Stimulated activated effector memory CD8-positive, alpha-beta T cell treated with anti-CD3 and anti-CD28 coated beads, Interleukin-12 subunit alpha, Interleukin-12 subunit beta, amount 100 ng/mL, for 72 hours (primary cell): ENCODE results near the gene LYPD8.
A peak's percentile ranks its signal among the peaks of the same experiment; 100 is the strongest.
"Not testable (repeated sequence)": the region's sequence is repeated elsewhere in the genome, so short reads cannot be mapped to it uniquely, and the experiment has no call there.

ENCODE experiments used
- ATAC-seq: fragments of 150-1000 bp; cut with Tn5 transposase; 2 replicates; pipeline ENCODE4 v1.10.0; 2021
- DNase-seq, 2 donors: peaks; one replicate each; pipeline ENCODE4 v3.0.0; 2021 to 2022; ENCODE audit warnings: low spot score in 2 of 2
- H3K27ac Mint-ChIP-seq: one replicate; pipeline ENCODE4 v1.8.0; 2022; ENCODE audit warnings: mild to moderate bottlenecking, mixed read lengths
- H3K36me3 Mint-ChIP-seq: one replicate; pipeline ENCODE4 v1.8.0; 2022; ENCODE audit warnings: mild to moderate bottlenecking, mixed read lengths
- H3K4me1 Mint-ChIP-seq: one replicate; pipeline ENCODE4 v1.8.0; 2022; ENCODE audit warnings: mixed read lengths
- H3K4me3 Mint-ChIP-seq: one replicate; pipeline ENCODE4 v1.8.0; 2022; ENCODE audit warnings: mild to moderate bottlenecking, mixed read lengths
- H3K9me3 Mint-ChIP-seq: one replicate; pipeline ENCODE4 v1.8.0; 2022; ENCODE audit warnings: mixed read lengths

LYPD8 gene, protein sequence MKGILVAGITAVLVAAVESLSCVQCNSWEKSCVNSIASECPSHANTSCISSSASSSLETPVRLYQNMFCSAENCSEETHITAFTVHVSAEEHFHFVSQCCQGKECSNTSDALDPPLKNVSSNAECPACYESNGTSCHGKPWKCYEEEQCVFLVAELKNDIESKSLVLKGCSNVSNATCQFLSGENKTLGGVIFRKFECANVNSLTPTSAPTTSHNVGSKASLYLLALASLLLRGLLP

GRCh38 chr1:248755517-248755916, at the start of gene LYPD8:
TSS of gene LYPD8 (minus strand) at chr1:248755759. CDS start at chr1:248751081, 4,678 bp downstream.
- no peak within 1 kb of the TSS for H3K4me3 Mint-ChIP-seq
- no peak for DNase-seq
- H3K9me3 Mint-ChIP-seq: no peaks in the 10 kb centered on the region
- no peak for ATAC-seq
- H3K27ac Mint-ChIP-seq: no peak within 1 kb of the TSS
- H3K36me3 Mint-ChIP-seq: no peaks in the 10 kb centered on the region
- no peaks in the 10 kb centered on the region for H3K4me1 Mint-ChIP-seq

GRCh38 chr1:248804771-248805681, 49.5 kb upstream of the LYPD8 start:
- no peak overlapping the region for H3K27ac Mint-ChIP-seq
- ATAC-seq: peak; percentile 36
- H3K4me3 Mint-ChIP-seq: no peak overlapping the region
- peaks cover under 1% of the 10 kb centered on the region for H3K36me3 Mint-ChIP-seq
- no peaks in the 10 kb centered on the region for H3K9me3 Mint-ChIP-seq
- peaks cover 12% of the 10 kb centered on the region for H3K4me1 Mint-ChIP-seq
- no peak for DNase-seq

DNA sequence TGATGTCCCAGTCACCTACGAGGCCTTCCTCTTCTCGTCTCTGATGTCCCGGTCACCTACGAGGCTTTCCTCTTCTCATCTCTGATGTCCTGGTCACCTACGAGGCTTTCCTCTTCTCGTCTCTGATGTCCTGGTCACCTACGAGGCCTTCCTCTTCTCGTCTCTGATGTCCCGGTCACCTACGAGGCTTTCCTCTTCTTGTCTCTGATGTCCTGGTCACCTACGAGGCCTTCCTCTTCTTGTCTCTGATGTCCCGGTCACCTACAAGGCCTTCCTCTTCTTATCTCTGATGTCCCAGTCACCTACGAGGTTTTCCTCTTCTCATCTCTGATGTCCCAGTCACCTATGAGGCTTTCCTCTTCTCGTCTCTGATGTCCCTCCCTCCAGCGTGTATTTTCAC, 47.9 kb upstream of the LYPD8 start:
- H3K36me3 Mint-ChIP-seq, H3K4me1 Mint-ChIP-seq, H3K4me3 Mint-ChIP-seq, ATAC-seq, H3K9me3 Mint-ChIP-seq, DNase-seq, H3K27ac Mint-ChIP-seq: not testable (repeated sequence)

- no peaks in the 10 kb centered on the region for H3K36me3 Mint-ChIP-seq
- DNase-seq: no peak
- ATAC-seq: no peak
- H3K9me3 Mint-ChIP-seq: no peaks in the 10 kb centered on the region
- no peak overlapping the region for H3K4me3 Mint-ChIP-seq
- no peak overlapping the region for H3K27ac Mint-ChIP-seq
- peaks cover 7% of the 10 kb centered on the region for H3K4me1 Mint-ChIP-seq
Measured at GRCh38 chr1:248802454-248802853, 46.9 kb upstream of the LYPD8 start.

- Mint-ChIP-seq H3K4me3 (no peak overlapping the region), H3K36me3 (no peaks in the 10 kb centered on the region), H3K27ac (no peak overlapping the region), H3K4me1 (peaks cover 6% of the 10 kb centered on the region), H3K9me3 (no peaks in the 10 kb centered on the region)
- ATAC-seq (no peak), DNase-seq (no peak)
Measured at GRCh38 chr1:248800459-248800858, 44.9 kb upstream of the LYPD8 start.

- no peak for DNase-seq
- Mint-ChIP-seq H3K36me3 (no peaks in the 10 kb centered on the region), H3K27ac (no peak overlapping the region)
Measured at GRCh38 chr1:248798791-248799190, 43.2 kb upstream of the LYPD8 start.

GRCh38 chr1:248794663-248795062, 39.1 kb upstream of the LYPD8 start:
- H3K27ac Mint-ChIP-seq, H3K9me3 Mint-ChIP-seq, H3K4me1 Mint-ChIP-seq, H3K36me3 Mint-ChIP-seq, H3K4me3 Mint-ChIP-seq, DNase-seq, ATAC-seq: not testable (repeated sequence)

More at GRCh38 chr1:248798791-248799190, 43.2 kb upstream of the LYPD8 start:
- H3K9me3 Mint-ChIP-seq: peaks cover 6% of the 10 kb centered on the region
- no peak overlapping the region for H3K4me3 Mint-ChIP-seq
- H3K4me1 Mint-ChIP-seq: peaks cover 2% of the 10 kb centered on the region
- no peak for ATAC-seq

DNA sequence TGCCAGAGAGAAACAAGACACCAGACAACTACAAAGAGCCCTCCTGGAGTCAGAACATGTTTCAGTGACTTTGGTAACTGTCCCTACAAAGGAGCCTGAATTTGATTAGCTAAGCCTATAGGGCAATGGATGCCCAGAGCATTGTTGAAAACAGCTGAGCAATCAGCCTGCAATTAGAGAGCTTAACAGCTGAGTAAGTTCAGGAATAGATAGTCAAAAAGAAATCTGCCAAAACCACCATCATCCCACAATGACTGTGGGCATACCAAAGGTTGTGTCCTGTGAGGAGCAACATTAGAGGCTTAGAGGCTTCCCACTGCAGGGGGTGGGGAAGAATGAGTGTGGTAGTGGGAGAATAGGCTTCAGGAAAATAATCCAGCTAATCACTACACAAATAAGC, 38.0 kb upstream of the LYPD8 start:
- Mint-ChIP-seq H3K36me3 (no peaks in the 10 kb centered on the region), H3K9me3 (peaks cover 7% of the 10 kb centered on the region), H3K4me3 (no peak overlapping the region), H3K27ac (no peak overlapping the region), H3K4me1 (peaks cover 4% of the 10 kb centered on the region)
- ATAC-seq (peak; percentile 94), DNase-seq (peak in 1 of 2 donors; percentile 65)

DNA sequence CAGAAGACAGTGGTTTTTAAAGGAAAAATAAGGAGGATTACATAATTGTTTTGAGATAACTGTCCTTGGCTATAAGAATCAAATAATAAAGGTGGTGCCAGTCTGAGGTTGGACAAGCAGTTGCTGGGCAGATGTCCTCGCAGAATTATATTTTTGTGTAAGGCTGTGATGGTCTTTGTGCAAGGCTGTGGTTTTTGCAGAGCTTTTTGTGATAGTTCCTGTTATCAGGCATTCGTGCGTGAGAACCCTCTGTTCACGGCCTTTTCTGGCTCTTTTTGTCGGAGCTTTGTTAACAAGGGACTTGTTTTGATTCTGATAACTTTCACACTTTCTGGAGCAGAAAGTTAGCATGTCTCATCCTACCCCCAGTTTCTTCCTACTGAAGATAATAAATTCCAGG, 36.8 kb upstream of the LYPD8 start:
- H3K4me3 Mint-ChIP-seq: no peak overlapping the region

DNA sequence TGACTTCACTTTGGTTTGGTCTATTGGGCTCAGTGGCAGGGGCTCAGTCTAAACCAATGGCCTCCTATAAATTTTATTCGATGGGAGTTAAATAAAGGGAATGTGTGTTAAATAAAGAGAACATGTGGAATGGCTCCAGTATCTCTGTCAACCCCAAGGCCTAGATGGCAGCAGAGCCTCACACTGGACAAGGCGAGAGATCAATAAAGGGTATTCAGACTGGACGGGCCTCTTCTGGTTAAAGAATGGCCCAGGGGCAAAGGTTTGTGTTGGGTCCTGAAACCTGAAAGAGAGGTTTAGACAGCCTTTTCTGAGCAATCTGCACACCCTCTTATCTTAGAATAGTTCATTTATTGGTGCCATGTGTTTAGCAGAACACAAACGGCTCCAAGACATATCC, 35.5 kb upstream of the LYPD8 start:
- Mint-ChIP-seq H3K4me3 (no peak overlapping the region), H3K36me3 (no peaks in the 10 kb centered on the region), H3K27ac (no peak overlapping the region), H3K4me1 (peaks cover 5% of the 10 kb centered on the region), H3K9me3 (peaks cover 7% of the 10 kb centered on the region)
- no peak for ATAC-seq
- peak in 1 of 2 donors; percentile 25 for DNase-seq

More for the DNA sequence above, 36.8 kb upstream of the LYPD8 start:
- Mint-ChIP-seq H3K36me3 (no peaks in the 10 kb centered on the region), H3K4me1 (peaks cover 4% of the 10 kb centered on the region), H3K27ac (no peak overlapping the region), H3K9me3 (peaks cover 7% of the 10 kb centered on the region)
- ATAC-seq (no peak), DNase-seq (peak in 1 of 2 donors; percentile 25)

DNA sequence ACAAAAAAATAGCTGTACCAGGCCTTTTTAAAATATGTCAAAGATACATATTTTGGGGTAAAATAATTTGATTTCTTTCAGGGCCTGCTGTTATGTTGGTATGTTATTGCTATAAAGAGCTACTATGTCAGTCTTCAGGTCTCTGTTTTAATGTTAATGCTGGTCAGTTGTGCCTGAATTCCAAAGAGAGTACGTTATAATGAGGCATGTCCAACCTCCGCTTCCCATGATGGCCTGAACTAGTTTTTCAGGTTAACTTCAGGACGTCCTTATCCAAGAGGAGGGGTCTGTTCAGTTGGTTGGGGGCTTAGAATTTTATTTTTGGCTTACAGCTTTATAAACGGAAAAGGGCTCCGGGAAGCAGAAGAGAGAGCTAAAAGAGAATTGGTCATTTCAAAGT, 34.9 kb upstream of the LYPD8 start:
- Mint-ChIP-seq H3K36me3 (no peaks in the 10 kb centered on the region), H3K4me3 (no peak overlapping the region), H3K4me1 (peaks cover 8% of the 10 kb centered on the region), H3K9me3 (peaks cover 7% of the 10 kb centered on the region), H3K27ac (no peak overlapping the region)
- ATAC-seq: no peak
- no peak for DNase-seq

DNA sequence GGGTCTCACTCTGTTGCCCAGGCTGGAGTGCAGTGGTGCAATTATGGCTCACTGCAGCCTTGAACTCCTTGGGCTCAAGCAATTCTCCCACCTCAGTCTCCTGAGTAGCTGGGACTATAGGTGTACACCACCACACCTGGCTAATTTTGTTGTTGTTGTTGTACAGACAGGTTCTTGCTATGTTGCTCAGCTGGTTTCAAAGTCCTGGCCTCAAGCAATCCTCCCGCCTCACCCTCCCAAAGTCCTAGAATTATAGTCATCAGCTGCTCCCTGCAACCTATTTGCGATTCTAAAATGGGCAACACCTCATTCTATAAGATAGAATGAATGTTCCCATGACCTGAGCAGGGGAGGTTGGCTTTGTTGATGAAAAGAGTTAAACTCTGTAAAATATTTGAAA, 33.8 kb upstream of the LYPD8 start:
- H3K36me3 Mint-ChIP-seq, H3K4me3 Mint-ChIP-seq, H3K4me1 Mint-ChIP-seq, H3K9me3 Mint-ChIP-seq, ATAC-seq, DNase-seq, H3K27ac Mint-ChIP-seq: not testable (repeated sequence)

DNA sequence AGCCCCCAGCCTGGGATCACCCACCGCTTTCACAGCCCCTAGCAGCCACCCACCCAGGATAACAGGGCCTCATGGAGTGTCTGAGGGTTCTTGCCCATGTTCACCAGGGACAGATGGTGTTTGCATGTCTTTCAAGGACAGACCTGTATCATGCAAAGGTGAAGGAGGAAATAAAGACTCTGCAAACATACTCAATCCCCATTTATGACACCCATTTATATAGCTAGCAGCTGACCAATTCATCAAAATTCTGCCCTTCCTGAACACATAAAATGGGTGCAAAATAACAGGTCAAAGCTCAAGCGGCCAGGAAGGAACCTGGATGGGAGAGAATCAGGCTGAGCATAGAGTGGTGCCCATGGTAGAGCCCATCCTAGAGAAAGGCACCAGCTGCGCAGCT, 32.8 kb upstream of the LYPD8 start:
- Mint-ChIP-seq H3K4me1 (peaks cover 4% of the 10 kb centered on the region), H3K4me3 (no peak overlapping the region), H3K36me3 (no peaks in the 10 kb centered on the region), H3K9me3 (no peaks in the 10 kb centered on the region), H3K27ac (no peak overlapping the region)
- no peak for ATAC-seq
- peak in 1 of 2 donors; percentile 30 for DNase-seq

DNA sequence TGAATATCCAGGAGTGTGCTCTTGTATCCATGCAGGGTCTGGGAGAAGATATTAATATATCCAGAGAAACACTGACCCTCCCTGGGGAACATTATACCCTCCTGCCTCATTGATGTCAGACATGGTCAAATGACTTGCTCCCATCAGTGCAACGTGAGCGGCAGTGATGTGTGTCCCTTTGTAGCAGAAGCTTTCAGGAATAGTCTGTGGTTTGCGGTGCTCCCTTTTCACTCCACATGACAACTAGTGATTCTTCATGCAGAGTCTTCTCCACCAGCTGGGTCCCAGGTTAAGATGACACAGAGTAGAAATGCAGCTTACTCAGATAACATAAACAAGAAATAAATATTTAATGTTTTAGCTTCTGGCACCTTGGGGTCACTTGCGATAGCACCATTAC, 31.9 kb upstream of the LYPD8 start:
- Mint-ChIP-seq H3K36me3 (no peaks in the 10 kb centered on the region), H3K4me3 (no peak overlapping the region), H3K27ac (no peak overlapping the region), H3K9me3 (no peaks in the 10 kb centered on the region), H3K4me1 (peaks cover 4% of the 10 kb centered on the region)
- no peak for DNase-seq
- ATAC-seq: no peak

DNA sequence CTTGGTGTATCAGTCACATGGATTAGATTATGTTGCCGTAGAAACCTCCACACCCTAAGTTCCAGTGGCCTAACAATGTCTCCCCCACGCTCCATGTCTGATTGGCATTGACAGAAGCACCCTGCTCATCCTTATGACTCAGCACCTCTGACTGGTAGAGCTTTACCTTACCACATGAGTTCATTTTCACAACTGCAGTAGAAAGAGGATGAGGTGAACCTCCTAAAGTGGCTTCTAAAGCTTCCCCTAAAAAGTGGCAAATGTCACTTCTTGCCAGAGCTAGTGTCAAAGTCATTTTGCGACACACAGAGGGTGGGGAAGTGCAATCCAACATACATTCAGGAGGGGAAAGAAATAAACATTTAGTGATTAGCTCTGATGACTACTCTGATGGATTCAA, 30.6 kb upstream of the LYPD8 start:
- Mint-ChIP-seq H3K4me3 (no peak overlapping the region), H3K36me3 (no peaks in the 10 kb centered on the region), H3K9me3 (peaks cover 3% of the 10 kb centered on the region), H3K4me1 (peaks cover 4% of the 10 kb centered on the region), H3K27ac (no peak overlapping the region)
- DNase-seq: no peak
- peak; percentile 82 for ATAC-seq

GRCh38 chr1:248783367-248783766, 27.8 kb upstream of the LYPD8 start:
- no peak for ATAC-seq
- peaks cover 8% of the 10 kb centered on the region for H3K9me3 Mint-ChIP-seq
- DNase-seq: no peak
- H3K27ac Mint-ChIP-seq: no peak overlapping the region
- no peaks in the 10 kb centered on the region for H3K36me3 Mint-ChIP-seq
- H3K4me1 Mint-ChIP-seq: peaks cover 4% of the 10 kb centered on the region
- no peak overlapping the region for H3K4me3 Mint-ChIP-seq
